Measurements from ENCODE around the gene SETDB2.

Gene SETDB2

DNA sequence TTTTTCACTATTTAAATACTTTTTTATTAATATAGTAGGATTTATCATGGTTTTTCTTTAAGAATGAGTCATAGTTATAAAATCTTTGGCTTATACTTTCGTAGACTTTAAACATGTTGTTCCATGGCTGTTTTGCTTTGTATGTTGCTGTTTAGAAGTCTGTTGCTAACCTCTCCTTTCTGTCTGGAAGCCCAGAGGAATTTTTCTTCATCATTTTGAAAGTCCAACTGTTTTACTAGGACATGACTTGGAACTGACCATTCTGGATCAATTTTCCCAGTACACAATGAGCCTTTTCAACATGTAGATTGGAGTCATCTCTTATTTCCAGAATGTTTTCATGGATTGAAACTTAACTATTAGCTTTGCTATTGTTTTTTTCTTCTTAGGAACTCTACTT lies 8.1 kb upstream of the SETDB2 start:
- no peak for DNase-seq

- DNase-seq = no peak
These were observed 7.2 kb upstream of the SETDB2 start for GRCh38 chr13:49436890-49437289.

- DNase-seq = no peak
These were observed 6.4 kb upstream of the SETDB2 start for GRCh38 chr13:49437705-49438104.

DNA sequence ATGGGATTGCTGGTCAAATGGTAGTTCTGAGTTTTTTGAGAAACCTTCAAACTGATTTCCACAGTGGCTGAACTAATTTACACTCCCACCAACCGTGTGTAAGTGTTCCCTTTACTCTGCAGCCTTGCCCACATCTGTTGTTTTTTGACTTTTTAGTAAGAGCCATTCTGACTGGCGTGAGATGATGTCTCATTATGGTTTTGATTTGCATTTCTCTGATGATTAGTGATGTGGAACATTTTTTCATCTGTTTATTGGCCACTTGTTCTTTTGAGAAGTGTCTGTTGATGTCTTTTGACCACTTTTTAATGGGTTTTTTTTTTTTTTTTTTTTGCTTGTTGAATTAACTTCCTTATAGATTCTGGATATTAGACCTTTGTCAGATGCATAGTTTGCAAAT lies 4.5 kb upstream of the SETDB2 start:
- DNase-seq = no peak

DNA sequence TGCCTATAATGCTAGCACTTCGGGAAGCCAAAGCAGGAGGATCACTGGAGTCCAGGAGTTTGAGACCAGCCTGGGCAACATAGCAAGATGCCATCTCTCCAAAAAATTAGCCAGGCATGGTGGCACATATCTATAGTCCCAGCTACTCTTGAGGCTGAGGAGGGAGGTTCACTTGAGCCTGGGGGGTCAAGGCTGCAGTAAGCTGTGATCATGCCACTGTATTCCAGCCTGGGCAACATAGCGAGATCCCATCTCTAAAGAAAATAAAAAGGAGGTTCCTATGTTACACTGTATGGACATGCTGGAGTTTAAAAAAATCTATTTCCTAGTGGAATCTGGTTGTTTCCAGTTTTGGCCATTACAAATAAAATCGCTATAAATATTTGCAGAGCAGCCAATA lies 2.8 kb upstream of the SETDB2 start:
- no peak for DNase-seq

DNA sequence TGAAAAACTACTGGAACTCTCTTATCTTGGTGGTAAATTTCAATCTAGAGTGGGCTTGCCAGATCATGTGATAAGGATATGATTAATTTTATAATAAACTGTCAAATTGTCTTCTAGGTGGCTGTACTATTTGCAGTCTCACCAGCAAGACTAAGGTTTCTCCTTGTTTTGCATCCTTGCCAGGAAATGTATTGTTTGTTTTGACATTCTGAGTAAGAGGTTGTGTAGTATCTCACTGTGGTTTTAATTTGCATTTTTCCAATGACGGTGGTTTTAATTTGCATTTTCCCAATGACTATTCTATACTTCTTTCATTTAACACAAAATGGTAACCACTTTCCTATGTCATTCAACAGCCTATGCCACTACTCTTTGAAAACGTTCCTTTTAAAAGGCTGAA lies 2.2 kb upstream of the SETDB2 start:
- no peak for DNase-seq

- DNase-seq = no peak
These were observed 744 bp upstream of the SETDB2 start for GRCh38 chr13:49443357-49443703.

- peak; percentile 21 for DNase-seq
These were observed 686 bp downstream of the SETDB2 start for GRCh38 chr13:49444524-49445395.

- no peak for DNase-seq
These were observed 2.4 kb downstream of the SETDB2 start for GRCh38 chr13:49446473-49446872.

DNA sequence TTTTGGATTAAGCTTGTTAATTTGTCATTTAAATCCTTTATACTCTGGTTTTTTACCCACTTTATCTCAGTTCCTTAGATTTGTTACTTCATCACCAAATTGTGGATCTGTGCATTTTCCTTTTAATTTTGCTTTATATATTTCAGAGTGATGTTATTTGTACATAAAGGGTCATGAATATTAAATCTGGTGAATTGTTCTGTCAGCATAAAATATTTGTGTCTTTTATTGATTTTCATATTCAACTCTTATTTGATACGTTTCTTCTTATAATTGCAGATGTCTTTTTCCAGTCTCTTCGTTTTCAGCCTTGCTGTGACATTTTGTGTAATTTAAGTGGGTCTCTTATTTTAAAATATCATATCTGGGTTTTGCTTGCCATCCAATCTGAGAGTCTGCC lies 4.7 kb downstream of the SETDB2 start:
- no peak for DNase-seq

- DNase-seq = no peak
These were observed 6.2 kb downstream of the SETDB2 start for GRCh38 chr13:49450105-49450819.

- no peak for DNase-seq
These were observed 8.8 kb downstream of the SETDB2 start for GRCh38 chr13:49452725-49453457.

DNA sequence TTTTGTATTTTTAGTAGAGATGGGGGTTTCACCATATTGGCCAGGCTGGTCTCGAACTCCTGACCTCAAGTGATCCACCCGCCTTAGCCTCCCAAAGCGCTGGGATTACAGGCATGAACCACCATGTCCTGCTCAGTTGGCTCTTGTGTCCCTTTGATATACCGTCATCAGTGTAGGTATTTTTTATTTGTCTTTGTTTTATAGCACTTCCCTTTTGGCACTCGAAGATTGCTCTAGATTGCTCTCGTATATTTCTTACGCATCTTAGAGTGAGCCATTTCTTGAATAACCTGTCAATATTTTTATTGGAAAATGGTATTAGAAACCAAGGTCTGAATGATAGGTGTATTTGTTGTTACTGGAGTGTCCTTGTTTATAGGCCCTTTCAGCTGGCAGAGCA lies 9.4 kb downstream of the SETDB2 start:
- DNase-seq = no peak

DNA sequence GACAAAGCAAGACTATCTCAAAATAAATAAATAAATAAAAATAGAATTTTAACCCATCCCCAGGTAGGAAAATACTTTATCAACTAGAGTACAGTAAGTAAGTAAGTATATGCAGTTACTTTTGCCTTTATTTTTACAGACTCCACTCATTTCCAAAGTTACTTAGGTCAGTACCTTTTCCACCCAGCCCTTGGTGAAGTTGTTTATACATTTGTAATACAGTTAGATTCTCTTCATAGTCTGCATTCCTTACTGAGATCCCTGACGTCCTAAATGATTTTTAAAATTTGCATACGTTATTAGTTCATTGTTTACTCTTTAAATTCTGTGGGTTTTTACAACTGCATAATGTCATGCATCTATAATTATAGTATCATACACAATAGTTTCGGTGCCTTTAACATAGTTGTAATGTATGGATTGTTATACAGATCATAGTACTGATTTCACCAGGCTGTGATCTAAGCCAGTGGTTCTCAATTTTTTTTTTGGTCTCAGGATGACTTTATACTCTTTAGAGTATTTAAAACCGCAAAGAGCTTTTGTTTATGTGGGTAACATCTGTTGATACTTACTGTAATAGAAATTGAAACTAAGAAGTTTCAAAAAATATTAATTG lies 10.4 kb downstream of the SETDB2 start:
- DNase-seq = no peak

DNA sequence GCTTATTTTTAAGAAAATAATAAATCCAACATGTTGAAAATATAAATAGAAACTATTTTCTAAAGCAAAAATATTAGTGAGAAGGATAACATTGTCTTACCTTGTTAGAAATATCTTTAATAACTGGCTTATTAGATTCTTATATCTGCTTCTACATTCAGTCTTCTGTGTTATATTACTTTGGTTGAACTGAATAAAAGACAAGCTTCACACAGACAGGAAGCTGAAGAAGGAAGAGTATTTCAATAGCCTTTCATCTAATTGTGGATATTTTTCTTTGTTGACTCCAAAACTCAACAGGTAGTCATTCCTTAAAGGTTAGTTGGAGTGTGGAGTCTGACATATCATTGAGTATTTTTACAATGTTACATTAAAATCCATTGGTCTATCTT lies 10.9 kb downstream of the SETDB2 start:
- no peak for DNase-seq

- no peak for DNase-seq
These were observed 12.1 kb downstream of the SETDB2 start for GRCh38 chr13:49456156-49456555.

- DNase-seq = no peak
These were observed 13.1 kb downstream of the SETDB2 start for GRCh38 chr13:49457221-49457620.

DNA sequence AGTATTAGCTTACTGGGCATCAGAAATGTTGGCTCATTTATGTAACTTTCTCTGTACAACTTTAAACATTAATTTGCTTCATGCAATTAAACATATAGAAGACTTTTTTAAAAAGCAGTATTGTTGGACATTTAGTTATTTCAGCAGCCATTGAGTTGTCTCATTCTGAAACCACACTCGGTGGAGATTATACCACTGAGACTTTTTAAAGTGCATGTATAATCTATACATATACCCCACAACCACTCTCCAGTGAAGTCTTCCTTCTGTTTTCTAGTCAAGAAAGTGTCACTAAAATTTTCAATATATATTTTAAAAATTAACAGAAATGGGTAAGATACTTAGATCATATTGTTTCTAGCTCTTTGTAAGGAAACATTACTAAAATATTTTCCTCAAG lies 15.5 kb downstream of the SETDB2 start:
- no peak for DNase-seq

GRCh38 chr13:49464085-49464484 lies 20.0 kb downstream of the SETDB2 start:
- no peak for DNase-seq

DNA sequence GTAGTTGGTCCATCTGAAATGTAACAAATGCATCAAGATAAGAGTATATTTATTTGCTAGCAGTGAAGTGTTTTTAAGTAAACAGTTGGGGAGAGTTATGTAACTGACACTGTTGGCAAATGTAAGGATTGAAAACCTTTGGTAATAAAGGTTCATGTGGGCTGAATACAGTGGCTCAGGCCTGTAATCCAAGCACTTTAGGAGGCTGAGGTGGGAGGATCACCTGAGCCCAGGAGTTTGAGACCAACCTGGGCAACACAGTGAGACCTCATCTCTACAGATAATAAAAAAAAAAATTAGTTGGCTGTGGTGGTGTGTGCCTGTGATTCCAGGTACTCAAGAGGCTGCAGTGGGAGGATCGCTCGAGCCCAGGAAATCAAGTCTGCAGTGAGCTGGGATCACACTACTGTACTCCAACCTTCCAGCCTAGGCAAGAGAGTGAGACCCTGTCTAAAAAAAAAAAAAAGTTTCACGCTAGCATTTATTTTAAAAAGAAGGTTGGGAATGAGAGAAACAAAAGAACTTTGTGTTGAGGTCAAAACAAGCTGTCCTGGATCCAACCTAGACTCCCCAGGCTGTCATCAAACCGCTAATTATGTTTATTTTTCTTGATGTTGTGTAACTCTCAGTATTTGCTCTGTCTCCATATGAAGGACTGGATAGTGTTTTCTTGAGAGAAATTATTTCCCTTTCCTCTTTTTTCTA lies 20.7 kb downstream of the SETDB2 start:
- DNase-seq = no peak

DNA sequence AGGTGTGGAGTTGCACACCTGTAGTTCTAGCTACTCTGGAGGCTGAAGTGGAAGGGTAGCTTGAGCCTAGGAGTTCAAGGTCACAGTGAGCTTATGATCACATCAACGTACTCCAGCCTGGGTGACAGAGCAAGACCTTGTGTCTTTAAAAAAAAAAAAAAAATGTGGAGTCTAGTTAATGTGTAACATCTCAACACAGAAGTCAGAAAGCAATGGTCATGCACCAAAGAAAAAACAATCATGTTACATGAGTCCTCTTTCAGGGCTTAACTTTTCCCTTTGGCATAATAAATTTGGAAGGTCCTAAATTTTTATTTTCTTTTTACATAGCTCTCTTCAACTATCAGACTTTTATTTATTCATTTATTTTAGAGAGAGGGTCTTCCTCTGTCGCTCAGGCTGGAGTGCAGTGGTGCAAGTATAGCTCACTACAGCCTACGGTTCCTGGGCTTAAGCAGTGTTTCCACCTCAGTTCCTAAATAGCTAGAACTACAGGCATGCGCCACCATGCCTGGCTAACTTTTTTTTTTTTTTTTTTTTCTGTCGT lies 22.3 kb downstream of the SETDB2 start:
- no peak for DNase-seq

DNA sequence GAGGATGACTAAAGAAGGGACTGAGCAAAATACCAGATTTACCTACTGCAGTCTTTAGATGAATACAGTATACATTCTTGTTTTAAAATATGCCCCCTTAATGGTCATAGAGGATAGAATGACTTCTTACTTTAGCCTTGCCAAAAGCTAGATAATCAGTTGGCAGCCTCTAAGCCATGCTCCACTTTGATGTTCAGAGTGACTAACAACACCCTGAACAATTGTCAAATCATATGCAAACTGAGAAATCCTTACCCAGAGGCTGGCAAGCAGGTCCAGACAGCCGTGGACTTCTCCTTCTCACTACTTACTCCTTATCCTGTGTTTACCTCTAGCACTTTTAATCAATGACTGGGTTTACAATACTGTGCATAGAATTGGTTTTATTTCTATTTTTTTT lies 28.1 kb downstream of the SETDB2 start:
- no peak for DNase-seq
